Retinal pigment epithelial cell (primary cell): Measurements from ENCODE around the gene DDO.

ENCODE experiments used
- DNase-seq: peaks from one replicate; pipeline ENCODE4 v3.0.0-alpha.2; 2010; ENCODE audit warnings: low read depth
- H3K4me3 ChIP-seq: 2 replicates; pipeline ENCODE4 v1.5.1; 2011; ENCODE audit warnings: mild to moderate bottlenecking, low read length, control low read depth, moderate library complexity
- CTCF ChIP-seq: conservative IDR thresholded peaks from 2 replicates; pipeline ENCODE4 v1.5.1; 2011; ENCODE audit warnings: low read depth, low read length, control low read depth, inconsistent platforms

DDO gene

GRCh38 chr6:110408901-110409300, 6.5 kb downstream of the DDO start:
- peak; percentile 9 for TF ChIP-seq CTCF
- DNase-seq = no peak
- no peak overlapping the region for H3K4me3 ChIP-seq

GRCh38 chr6:110404607-110405006, 10.8 kb downstream of the DDO start:
- TF ChIP-seq CTCF = no peak
- H3K4me3 ChIP-seq = no peak overlapping the region
- DNase-seq = no peak

GRCh38 chr6:110401585-110402176, 13.7 kb downstream of the DDO start:
- no peak overlapping the region for H3K4me3 ChIP-seq
- no peak for TF ChIP-seq CTCF
- no peak for DNase-seq

- peak overlapping the region; percentile 34 for H3K4me3 ChIP-seq
- no peak for DNase-seq
- TF ChIP-seq CTCF = no peak
These were observed 15.2 kb downstream of the DDO start for GRCh38 chr6:110400208-110400607.

- H3K4me3 ChIP-seq = peak overlapping the region; percentile 34
- TF ChIP-seq CTCF = no peak
- DNase-seq = no peak
These were observed 15.9 kb downstream of the DDO start for GRCh38 chr6:110399219-110400071.

- no peak for DNase-seq
- no peak for TF ChIP-seq CTCF
- H3K4me3 ChIP-seq = no peak overlapping the region
These were observed 16.6 kb downstream of the DDO start for GRCh38 chr6:110398778-110399177.

- no peak overlapping the region for H3K4me3 ChIP-seq
- no peak for TF ChIP-seq CTCF
- no peak for DNase-seq
These were observed 20.2 kb downstream of the DDO start for GRCh38 chr6:110395221-110395620.
